GM18951 (cell line): ENCODE results near the gene HMGB2.

Experiments used
- POLR2A ChIP-seq: IDR thresholded peaks from 4 replicates; pipeline ENCODE4 v1.6.1; 2011; ENCODE audit warnings: mild to moderate bottlenecking; ENCODE audit not compliant: insufficient read length, insufficient read depth; ENCODE audit errors: extremely low read depth
- in situ Hi-C: fragments of 300-500 bp; cut with MboI; formaldehyde crosslinking; loops from one replicate; pipeline ENCODE4 v1.12.0; 2022; ENCODE audit warnings: low sequenced_read_pairs, mixed read lengths, inconsistent platforms; ENCODE audit not compliant: unreplicated experiment

HMGB2 gene

GRCh38 chr4:173362666-173363065 lies 28.5 kb upstream of the HMGB2 start:
- no peak for TF ChIP-seq POLR2A
- in situ Hi-C loops = no loop called here

- in situ Hi-C loops = no loop called here
- no peak for TF ChIP-seq POLR2A
Measured at GRCh38 chr4:173360587-173361221, 26.5 kb upstream of the HMGB2 start.

DNA sequence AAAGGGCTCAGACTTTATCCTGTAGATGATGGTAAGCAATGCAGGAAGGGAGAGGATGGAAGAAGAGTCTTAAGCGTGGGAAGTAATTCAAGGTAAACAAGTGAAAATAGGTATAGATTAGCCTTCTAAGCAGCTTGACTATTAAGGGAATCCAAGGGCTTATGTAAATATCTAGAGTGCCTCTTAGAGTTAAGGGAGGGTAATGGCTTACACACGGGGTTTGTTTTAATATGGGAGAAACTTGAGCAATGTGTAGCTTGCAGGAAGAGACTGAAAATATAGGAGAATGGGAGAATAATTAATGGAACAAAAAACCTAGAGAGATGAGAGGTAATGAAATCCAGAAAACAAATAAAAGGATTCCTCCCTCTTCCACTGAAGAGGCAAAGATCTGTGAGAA lies 23.8 kb upstream of the HMGB2 start:
- in situ Hi-C loops = no loop called here
- no peak for TF ChIP-seq POLR2A

DNA sequence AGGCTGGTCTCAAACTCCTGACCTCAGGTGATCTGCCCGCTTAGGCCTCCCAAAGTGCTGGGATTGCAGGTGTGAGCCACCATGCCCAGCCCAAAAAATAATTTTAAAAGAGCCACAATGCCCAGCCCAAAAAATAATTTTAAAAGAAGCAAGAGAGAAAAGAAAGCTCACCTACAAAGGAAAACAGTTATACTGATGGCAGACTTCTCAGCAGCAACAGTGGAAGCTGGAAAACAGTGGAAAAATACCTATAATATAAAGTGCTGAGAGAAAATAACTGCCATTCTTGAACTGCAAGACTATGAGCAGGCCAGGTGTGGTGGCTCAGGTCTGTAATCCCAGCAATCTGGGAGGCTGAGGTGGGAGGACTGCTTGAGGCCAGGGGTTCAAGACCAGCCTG lies 13.3 kb upstream of the HMGB2 start:
- in situ Hi-C loops = no loop called here
- TF ChIP-seq POLR2A = no peak

GRCh38 chr4:173346074-173346473 lies 11.9 kb upstream of the HMGB2 start:
- in situ Hi-C loops = no loop called here
- no peak for TF ChIP-seq POLR2A

DNA sequence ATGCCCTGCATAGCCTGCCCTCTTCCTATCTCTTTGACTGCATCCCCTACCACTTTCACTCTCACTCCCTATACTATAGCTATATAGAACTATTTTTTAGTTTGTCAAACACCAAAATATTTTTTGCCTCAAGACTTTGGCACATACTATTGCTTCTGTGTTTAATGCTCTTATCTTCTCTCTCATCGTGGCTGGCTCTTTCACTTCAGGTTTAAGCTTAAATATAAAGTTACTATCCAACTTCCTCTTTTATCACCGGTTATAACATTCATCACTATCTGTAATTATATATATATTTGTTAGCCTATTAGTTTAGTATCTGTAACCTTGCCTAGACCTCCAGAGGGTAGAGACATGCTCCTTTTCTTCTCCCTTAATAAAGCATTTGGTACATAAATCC lies 11.5 kb upstream of the HMGB2 start:
- no peak for TF ChIP-seq POLR2A
- in situ Hi-C loops = no loop called here

DNA sequence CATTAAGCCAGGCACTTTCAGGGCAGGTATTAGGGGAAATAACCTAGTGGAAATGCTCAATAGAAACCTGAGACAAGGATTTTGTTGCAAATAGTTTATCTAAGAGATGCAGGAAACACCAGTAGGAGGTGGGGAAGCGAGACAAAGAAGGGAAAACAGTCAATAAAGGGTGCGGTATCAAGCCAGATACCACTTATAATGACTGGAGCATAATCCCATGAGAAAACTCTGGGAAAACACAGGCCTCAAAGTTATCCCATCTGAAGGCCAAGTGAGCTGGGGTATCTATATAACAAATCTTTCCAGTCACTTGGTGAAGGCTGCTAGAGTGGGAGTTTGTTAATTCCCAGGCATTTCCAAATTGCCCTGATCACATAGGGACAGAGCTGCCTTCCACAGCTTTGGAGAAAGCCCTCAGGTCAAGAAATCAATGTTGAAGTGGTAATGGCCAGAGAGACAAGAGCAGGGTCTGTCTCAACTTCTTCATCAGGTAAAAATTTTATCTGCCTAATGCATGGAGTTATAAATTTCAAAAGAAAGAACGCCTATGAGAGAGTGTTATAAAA lies 9.8 kb upstream of the HMGB2 start:
- in situ Hi-C loops = no loop called here
- TF ChIP-seq POLR2A = no peak

- in situ Hi-C loops = no loop called here
- TF ChIP-seq POLR2A = no peak
Measured at GRCh38 chr4:173337463-173337862, 3.3 kb upstream of the HMGB2 start.

- peak; percentile 69 for TF ChIP-seq POLR2A
- in situ Hi-C loops = no loop called here
Measured at GRCh38 chr4:173334891-173335752, 964 bp upstream of the HMGB2 start.

DNA sequence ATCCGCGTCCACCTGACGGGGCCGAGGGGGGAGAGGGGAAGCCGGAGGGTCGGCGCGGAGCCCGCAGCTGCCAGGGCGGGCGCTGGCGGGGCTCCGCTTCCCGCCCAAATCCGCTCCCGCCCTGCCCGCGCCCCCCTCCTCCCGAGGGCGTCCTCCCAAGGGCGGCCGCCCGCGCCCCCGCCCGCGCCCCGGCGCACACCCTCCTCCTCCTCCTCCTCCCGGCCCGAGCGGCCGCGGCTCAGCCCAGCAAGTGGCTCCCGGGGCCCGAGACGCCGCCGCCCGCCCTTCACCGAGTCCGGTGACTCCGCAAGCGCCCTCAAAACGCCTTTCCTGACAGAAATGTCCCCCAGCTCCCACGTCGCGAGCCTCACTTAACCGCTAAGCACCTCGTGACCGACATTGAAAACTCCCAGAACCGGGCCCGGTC lies 487 bp downstream of the HMGB2 start:
- no peak for TF ChIP-seq POLR2A
- in situ Hi-C loops = no loop called here

GRCh38 chr4:173332963-173333657 lies 1.0 kb downstream of the HMGB2 start:
- in situ Hi-C loops = no loop called here

DNA sequence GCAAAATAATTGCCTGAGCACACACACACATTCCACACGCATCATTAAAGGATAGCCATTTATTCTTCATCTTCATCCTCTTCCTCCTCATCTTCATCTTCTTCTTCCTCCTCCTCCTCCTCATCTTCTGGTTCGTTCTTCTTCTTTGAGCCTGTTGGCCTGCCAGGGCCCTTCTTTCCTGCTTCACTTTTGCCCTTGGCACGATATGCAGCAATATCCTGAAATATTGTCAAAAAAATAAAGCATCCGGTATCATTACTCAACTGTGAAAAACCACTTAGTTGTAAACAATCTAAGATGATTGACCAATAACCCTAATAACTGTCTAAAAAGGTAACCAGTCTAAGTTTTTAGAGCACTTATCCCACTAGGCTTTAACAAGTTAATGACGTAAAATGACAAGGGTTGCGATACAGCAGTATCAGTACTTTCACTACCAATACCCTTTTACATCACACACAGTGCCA lies 2.1 kb downstream of the HMGB2 start:
- in situ Hi-C loops = no loop called here

More at GRCh38 chr4:173332963-173333657, 1.0 kb downstream of the HMGB2 start:
- TF ChIP-seq POLR2A = no peak

GRCh38 chr4:173330590-173330989 lies 3.6 kb downstream of the HMGB2 start:
- no peak for TF ChIP-seq POLR2A
- in situ Hi-C loops = no loop called here

More for the DNA sequence above, 2.1 kb downstream of the HMGB2 start:
- TF ChIP-seq POLR2A = no peak
